HG02852 (cell line): ENCODE results near the gene SFXN2.
"Not testable (repeated sequence)": the region's sequence is repeated elsewhere in the genome, so short reads cannot be mapped to it uniquely, and the experiment has no call there.

ENCODE experiments used
- ATAC-seq: cut with Tn5 transposase; IDR thresholded peaks from one replicate; pipeline ENCODE4 v1.9.1; 2021; ENCODE audit warnings: mild to moderate bottlenecking, moderate library complexity; ENCODE audit not compliant: unreplicated experiment

SFXN2 gene

GRCh38 chr10:102679596-102679995 lies 34.8 kb upstream of the SFXN2 start:
- ATAC-seq: no peak

- ATAC-seq: no peak
Observed at GRCh38 chr10:102681696-102682095, 32.7 kb upstream of the SFXN2 start.

GRCh38 chr10:102682416-102682815 lies 32.0 kb upstream of the SFXN2 start:
- no peak for ATAC-seq

GRCh38 chr10:102682981-102683380 lies 31.5 kb upstream of the SFXN2 start:
- ATAC-seq: no peak

GRCh38 chr10:102683736-102684135 lies 30.7 kb upstream of the SFXN2 start:
- ATAC-seq: no peak

GRCh38 chr10:102691285-102692066 lies 23.0 kb upstream of the SFXN2 start:
- ATAC-seq: no peak

- ATAC-seq: not testable (repeated sequence)
Observed at GRCh38 chr10:102695401-102695800, 19.0 kb upstream of the SFXN2 start.

- no peak for ATAC-seq
Observed at GRCh38 chr10:102696736-102697135, 17.7 kb upstream of the SFXN2 start.

GRCh38 chr10:102698894-102699293 lies 15.5 kb upstream of the SFXN2 start:
- no peak for ATAC-seq

- ATAC-seq: no peak
Observed at GRCh38 chr10:102701272-102701671, 13.2 kb upstream of the SFXN2 start.

- no peak for ATAC-seq
Observed at GRCh38 chr10:102701796-102702195, 12.6 kb upstream of the SFXN2 start.

GRCh38 chr10:102702742-102703141 lies 11.7 kb upstream of the SFXN2 start:
- no peak for ATAC-seq

GRCh38 chr10:102704915-102705314 lies 9.5 kb upstream of the SFXN2 start:
- ATAC-seq: no peak

- no peak for ATAC-seq
Observed at GRCh38 chr10:102705531-102705930, 8.9 kb upstream of the SFXN2 start.

GRCh38 chr10:102710609-102711008 lies 3.8 kb upstream of the SFXN2 start:
- ATAC-seq: no peak

- ATAC-seq: no peak
Observed at GRCh38 chr10:102712089-102712488, 2.3 kb upstream of the SFXN2 start.

GRCh38 chr10:102712843-102713538 lies 1.4 kb upstream of the SFXN2 start:
- no peak for ATAC-seq

- ATAC-seq: peak; percentile 37
Observed at GRCh38 chr10:102713539-102713813, 960 bp upstream of the SFXN2 start.

GRCh38 chr10:102713814-102714620 lies 419 bp upstream of the SFXN2 start, which contains the start of gene ARL3:
Gene ARL3, minus strand, starts transcription at chr10:102714397. Its CDS starts 122 bp downstream, at chr10:102714275.
- peak; percentile 73 for ATAC-seq

GRCh38 chr10:102715880-102716279 lies 1.4 kb downstream of the SFXN2 start:
- ATAC-seq: no peak

- not testable (repeated sequence) for ATAC-seq
Observed at GRCh38 chr10:102716900-102717565, 2.6 kb downstream of the SFXN2 start.
